Ammon's horn (tissue), 1 donor: ENCODE measurements around the gene ALOX12B.

Experiments used
- DNase-seq: peaks from one replicate; pipeline ENCODE4 v3.0.0-alpha.2; 2016; ENCODE audit warnings: low spot score

The ALOX12B gene

DNA sequence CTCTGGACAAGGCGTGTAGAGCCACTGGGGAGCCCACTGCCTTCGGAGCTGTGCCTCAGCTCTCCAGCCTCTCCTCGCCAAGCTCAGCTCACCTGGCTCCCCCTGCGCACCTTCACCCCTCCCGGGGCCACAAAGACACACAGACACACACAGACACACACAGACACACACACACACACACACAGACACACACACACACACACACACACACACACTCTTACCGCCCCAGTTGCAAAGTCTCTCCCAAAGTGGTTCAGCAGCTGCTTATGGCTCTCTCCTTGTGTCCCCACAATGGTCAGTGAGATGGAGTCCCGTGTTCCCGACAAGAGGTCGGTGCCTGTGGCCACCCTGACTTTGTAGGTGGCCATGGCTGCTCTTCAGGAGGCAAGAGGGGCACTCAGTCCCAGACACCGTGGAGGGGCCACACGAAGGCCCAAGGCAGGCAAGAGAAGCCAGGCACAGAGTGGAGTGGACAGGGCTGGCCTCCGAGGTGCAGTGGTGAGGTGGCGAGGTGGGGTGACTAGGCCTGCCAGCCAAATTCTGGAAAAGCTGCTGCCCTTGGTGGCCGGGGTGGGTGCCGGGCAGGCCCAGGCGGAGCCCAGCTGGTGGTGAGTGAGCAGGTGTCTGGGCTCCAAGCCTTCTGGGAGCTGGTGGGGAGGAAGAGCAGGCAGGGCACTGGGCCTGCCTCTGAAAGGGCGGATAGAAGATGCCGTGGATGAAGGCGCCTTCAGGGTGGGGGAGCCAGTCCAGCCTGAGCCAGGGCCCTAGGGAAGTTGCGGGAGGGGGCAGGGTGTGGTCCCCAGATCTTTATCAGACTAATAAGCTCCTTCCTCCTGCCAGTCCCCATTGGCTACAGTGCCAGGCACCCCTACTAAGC, at the start of gene ALOX12B:
Gene ALOX12B (minus strand): TSS at position 642 of the 877 bp plus-strand sequence. CDS start 274 bp downstream, at position 368.
- no peak for DNase-seq

DNA sequence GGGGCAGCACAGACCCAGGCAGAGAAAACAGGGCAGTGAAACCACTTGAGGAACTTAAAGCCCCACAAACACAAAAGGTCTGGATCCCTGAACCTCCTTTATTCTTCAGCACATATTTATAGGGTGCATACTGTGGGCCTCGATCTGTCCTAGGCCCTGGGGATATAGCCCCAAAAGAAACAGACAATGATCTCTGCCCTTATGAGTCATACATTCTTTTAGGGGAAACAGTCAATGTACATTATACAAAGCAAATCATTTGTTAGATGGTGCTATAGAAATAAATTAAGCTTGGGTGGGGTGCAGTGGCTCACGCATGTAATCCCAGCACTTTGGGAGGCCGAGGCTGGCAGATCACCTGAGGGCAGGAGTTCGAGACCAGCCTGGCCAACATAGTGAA, 46.4 kb upstream of the ALOX12B start:
- DNase-seq, result no peak

DNA sequence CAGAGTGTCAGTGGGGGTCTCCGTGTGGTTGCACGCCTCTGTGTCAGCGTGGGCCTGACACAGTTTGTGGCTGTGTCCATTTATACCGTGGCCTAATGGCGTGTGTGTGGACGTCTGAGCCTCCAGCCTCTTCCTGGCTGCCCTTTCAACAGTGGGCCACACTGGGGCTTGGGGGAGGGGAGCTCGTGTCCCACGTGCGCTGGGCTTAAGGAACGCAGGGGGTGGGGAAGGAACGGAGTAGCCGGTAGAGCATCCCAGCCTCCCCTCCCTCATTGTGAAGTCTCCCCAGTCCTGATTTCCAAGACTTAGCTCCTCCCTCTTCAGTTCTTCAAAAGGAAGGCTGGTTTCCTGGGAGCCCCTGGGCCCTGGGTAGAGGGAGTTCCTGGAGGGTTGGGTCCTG, 45.9 kb upstream of the ALOX12B start:
- DNase-seq, result no peak

DNA sequence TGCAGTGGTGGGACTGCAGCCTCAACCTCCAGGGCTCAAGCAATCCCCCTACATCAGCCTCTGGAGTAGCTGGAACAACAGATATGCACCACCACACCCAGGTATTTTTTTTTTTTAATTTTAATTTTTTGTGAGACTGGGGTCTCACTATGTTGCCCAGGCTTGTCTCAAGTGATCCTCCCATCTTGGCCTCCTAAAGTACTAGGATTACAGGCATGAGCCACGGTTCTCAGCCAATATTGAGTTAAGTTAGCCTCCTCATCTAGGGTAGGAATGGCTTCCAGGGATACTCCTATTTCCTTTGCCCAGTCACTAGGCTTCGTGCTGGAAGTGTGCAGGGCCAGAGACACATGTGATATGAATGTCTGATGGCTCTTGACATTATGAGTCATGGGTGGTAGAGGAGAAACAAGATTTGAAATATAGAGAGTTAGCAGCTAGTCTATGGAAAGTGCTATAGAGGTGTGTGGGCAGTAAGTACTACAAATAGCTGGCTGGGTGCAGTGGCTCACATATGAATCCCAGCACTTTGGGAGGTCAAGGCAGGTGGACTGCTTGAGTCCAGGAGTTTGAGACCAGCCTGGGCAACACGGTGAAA, 44.4 kb upstream of the ALOX12B start:
- DNase-seq, result no peak

DNA sequence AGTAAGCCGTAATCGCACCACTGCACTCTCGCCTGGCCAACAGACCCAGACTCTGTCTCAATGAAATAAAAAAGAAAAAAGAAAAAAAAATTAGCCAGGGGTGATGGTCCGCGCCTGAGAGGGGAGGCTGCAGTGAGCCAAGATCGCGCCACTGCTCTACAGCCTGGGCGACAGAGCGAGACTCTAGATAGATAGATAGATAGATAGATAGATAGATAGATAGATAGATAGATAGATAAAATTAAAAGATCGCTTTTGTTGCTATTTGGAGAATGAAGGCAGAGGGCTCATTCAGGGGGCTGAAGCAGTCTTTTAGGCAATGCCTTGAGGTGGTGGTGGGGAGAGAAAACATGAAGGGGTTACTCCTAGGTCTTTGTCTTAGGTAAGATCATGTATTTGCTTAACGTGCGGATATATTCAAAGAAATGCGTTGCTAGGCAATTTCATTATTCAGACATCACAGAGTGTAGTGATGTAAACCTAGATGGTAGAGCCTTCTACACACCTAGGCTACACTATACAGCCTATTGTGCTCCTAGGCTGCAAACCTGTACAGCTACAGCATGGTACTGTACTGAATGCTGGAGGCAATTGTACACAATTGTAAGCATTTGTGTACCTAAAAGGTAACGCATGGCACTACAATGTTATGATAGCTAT, 40.7 kb upstream of the ALOX12B start:
- DNase-seq, result no peak

DNA sequence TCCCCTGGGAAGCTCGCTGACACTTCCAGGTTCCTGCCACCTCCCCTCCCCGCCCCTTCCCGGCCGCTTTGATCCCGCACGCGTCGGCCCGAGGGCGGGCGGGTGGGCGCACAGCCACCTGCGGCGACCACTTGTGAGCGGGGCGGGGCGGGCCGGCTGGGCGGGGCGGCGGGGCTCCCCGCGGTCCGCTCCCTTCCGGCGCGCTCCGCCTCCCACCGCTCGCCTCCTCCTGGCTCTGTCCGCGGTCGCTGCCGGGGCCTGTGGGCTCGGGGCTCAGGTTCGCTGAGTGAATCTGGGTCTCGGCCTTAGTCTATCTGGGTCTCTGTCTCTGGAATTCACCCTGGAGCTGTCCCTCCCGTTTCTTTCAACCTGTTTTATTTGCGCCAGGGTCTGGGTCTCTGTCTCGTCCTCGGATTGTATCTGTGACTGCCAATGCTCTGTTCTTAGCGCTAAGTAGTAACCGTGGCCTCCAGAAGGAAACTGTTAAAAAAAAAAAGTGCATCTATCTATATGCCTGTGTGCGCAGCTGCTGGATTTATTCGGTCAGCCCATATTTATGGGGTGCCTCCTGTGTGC, 39.1 kb upstream of the ALOX12B start:
- DNase-seq, result peak; percentile 36

DNA sequence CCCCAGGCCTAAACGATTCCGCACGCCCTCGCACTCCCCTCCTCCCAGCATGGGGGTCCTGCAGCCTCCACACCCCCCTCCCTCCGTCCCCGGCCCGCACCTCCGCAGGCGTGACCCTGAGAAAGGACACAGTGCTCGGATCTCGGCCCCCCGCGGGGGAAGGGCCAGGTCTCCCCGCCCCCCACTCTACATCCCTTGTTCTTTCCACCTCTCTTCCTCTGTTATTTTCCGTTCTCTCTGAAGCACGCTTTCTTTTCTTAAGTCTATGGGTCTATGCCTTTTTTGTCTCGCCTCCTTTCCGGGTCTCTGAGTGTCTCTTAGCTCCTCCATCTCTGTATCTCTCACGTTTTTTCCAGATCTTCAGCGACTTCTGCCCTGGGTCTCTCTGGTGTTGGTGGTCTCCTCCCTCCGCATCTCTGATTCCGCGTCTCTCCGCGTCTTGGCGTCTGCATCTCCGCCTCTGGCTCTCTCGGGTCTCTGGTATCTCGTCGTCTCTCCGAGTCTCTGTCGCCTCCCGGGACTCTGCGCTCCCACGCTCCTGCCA, 38.5 kb upstream of the ALOX12B start:
- DNase-seq, result no peak

DNA sequence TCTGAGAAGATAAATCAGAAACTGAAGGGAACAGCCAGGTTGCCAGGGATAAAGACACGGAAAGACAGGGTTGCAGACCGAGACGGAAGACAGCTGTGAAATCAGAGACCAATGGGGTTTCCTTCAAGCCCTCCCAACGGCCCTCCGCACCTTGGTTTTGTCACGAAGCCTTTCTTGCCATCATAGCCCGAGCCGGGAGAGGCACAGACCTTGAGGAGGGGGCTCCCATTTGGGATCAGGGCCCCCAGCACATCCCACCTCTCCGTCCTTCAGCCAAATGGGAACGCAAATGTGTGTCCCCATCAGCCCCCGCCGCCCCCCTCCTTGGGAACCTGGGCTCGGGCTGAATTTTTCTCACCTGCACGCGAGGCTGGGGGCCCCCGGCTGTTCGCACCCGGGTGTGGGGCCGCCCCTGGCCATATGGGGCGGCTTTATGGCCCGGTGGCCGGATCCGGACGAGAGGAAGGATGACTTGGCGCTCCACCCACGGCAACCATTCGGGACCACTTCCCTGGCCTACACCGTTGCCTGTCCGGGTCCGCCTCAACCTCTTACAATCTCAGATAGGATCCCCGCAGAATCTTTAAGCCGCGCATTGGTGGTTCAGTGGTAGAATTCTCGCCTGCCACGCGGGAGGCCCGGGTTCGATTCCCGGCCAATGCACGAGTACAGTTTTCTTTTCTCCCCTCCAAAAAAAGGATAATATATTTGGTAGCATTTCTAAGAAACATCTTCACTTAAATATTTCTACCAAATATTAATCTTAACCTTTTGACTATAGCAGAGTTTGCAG, 37.8 kb upstream of the ALOX12B start:
- DNase-seq, result peak; percentile 75

DNA sequence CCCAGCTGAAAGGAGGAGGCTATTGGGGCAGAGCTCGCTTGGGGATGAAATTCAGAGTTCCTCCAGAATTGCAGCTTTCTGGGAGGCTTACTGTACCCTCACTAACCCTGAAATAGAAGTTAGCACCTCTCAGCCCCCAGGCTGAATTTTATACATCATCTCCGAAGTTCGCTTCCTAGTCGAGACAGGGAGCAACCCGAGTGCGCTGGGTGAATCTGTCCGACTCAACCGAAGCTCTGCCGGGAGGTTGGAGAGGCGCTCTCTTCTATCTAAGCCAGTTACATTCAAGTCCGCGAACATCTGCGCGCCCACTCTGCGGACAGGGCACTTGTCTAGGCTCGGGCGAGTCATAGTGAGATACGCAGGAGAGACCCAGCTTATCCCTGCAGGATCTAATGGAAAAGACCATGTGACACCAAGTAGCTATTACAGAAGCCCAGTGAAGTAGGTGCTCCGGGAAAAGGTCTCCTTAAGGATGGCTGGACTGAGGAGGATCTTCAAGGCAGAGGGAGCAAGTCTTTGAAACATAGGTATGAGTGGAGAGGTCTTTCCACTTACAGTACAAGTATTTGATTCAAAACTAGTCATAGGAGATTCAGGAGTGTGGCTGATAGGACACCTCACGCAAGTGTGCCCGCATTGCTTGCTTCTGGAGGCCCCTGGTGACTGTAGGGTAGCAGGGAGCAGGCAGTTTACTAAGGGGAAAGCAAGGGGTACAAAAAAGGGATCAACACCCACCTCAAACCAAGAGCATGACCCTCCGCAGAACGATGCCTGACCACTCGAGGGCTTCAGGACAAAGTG, 37.0 kb upstream of the ALOX12B start:
- peak; percentile 43 for DNase-seq

DNA sequence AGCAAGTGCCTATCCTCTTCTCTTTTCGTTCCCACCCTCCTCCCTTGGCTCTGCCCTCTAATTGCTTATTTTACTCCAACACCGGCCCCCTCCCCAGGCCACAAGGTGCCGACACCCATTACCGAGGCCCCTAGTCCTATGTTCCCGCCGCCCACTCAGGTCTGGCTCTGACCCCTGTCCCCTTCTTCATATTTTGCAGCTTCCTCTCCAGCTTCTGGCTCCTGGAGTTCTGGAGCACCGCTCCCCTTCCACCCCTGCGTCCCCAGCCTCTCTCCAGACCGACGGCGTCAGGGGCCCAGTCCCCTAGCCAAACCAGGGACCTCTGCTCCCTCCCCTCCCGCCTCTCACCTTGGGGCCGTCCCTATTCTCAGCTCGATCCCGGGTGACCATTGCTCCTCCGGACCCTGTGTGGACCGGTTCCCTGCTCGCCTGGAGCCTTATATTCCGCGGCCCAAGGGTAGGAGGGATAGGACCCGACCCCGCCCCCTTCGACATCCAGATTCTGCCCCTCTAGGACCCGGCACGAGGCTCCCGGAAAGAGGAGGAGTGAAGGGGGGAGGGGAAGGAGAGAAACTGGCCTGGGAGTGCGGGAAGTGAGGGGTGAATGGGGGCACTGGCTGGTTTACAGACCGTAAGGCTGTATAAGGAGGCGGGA, 36.3 kb upstream of the ALOX12B start, which contains the start of gene HES7:
Gene HES7 (minus strand): TSS at position 412 of the 655 bp plus-strand sequence. CDS start 22 bp downstream, at position 390.
- no peak for DNase-seq

DNA sequence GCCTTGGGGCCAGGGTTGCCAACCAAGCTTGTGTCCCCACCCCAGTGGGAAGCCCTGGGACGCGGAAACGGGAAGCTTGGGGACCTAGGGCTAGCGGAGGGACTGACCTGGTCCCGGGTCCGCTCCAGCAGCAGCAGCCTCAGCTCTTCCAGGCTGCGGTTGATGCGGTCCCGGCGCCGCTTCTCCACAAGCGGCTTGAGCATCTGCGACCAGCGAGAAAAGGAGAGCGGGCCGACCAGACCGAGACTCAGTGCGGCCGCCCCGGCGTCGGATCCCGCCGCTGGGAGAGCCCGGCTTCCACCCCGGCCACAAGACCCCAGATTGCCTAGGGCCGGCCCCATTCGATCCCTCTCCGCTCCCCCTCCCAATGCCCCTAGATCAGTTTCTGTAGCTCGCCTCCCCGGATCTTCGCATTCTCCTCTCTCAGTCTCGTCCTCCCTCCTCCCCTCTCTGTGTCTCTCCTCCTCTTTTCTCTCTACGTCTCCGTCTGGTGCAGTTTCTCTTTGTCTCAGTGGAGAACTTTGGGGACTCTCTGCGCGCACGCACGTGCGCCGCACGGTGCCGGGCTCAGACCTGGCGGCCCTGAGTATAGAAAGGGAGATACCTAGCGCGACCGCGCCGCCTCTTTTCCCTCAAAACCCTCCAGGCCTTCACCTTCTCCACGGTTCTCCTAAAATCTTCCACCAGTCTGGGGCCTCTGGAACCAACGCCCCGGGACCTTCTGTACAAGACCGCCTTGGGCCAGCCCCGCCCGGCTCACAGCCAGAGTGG, 35.6 kb upstream of the ALOX12B start:
- no peak for DNase-seq

DNA sequence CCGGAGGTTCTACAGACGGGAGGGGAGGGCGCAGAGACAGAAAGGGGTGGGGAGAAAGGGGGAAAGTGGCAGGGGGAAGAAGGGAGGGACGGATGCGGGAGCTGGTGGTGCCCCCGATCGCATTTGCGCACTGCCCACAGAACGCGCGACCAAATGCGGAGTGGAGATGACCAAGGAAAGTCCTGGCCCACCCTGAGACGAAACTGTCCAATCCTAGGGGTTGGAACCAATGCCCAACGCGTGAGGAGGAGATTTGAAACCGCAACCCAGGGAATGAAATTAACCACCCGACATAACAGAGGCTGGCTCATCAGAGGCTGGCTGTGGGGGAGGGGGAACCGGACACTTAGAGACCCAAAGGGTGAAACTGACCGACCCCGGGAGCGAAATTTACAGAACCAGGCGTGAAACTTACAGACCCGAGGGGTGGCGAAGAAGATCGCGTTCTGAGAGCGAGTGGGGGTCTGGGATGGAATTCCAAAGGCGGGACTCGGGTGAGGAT, 35.0 kb upstream of the ALOX12B start:
- DNase-seq, result no peak

DNA sequence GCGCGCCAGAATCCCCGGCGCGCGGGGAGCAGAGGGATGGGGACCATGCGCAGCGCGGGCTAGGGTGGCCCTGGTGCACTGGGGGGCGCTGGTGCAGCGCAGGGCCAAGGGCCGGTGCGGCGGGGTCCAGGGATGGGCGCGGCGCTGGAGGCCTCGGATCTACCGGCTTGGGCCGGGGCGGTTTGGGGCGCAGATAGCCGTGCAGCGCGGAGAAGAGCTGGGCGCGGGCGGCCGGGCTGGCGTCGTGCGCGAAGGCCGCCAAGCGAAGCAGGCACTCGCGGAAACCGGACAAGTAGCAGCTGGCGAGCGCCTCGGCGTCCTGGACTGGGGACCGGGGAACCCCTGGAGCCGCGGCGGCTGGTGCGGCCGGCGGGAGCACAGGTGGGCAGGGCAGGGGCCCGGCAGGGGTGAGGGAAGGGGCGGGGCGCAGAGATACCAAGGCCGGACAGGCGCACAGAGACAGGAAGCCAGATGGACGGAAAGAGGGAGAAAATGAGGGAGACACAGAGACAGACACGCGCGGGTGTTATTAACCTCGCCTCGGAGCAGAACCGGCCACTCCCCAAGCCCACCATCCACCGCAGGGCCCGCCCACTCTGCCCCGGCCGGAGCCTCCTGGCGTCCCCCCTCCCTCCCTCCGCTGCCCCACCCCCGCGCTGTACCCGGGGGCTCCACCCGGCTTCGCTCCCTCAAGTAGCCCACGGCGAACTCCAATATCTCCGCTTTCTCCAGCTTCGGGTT, 34.3 kb upstream of the ALOX12B start:
- DNase-seq, result peak; percentile 77

DNA sequence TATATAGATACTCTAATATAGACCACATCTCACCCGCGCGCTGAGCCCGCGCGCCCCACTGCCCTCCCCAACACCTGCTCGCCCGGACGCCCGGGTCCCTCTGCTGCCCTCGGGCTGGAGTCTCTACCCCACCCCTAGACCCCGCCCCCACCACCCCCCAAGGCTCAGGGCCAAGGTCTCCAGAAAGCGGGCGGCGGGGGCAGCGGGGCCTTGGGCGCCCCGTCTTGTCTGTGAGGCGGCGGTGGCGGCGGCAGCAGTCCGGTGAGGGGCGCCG, 33.8 kb upstream of the ALOX12B start:
- DNase-seq, result no peak

DNA sequence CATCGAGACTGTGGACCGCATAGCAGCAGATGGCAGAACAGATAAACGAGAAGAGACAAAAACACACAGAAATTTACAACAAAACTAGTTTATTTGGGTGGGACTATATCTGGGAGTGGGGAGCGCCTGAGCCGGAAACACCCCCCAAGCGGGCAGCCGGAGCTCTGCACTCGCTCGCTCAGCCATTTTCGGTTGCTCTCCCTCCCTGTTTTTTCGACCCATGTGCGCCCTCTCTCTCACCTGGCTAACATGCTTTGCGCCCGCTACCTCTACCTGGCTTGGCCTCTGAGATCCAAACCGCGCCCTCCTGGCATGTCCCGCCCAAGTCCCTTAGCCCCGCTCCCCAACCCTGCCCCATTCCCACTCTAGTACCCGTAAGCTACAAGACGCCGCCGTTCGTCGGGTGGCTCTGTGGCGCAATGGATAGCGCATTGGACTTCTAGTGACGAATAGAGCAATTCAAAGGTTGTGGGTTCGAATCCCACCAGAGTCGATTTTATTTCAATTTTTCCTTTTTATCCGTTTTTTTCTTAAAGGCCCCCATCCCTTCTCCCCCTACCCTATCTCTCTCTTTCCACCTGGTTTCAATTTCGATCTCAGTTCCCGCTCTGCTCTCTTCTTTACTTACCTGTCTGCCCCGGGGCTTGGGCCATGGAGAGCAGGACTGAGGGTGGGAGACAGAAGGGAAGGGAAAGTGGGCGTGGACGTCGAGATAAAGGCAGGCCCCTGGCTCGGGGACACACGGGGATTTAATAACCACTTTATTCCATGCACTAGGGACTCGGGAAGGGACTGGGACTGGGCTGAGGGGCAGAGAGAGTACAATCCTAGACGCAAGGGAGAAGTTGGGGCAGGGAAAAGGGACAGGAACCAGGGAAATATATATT, 33.2 kb upstream of the ALOX12B start:
- DNase-seq, result peak; percentile 63

DNA sequence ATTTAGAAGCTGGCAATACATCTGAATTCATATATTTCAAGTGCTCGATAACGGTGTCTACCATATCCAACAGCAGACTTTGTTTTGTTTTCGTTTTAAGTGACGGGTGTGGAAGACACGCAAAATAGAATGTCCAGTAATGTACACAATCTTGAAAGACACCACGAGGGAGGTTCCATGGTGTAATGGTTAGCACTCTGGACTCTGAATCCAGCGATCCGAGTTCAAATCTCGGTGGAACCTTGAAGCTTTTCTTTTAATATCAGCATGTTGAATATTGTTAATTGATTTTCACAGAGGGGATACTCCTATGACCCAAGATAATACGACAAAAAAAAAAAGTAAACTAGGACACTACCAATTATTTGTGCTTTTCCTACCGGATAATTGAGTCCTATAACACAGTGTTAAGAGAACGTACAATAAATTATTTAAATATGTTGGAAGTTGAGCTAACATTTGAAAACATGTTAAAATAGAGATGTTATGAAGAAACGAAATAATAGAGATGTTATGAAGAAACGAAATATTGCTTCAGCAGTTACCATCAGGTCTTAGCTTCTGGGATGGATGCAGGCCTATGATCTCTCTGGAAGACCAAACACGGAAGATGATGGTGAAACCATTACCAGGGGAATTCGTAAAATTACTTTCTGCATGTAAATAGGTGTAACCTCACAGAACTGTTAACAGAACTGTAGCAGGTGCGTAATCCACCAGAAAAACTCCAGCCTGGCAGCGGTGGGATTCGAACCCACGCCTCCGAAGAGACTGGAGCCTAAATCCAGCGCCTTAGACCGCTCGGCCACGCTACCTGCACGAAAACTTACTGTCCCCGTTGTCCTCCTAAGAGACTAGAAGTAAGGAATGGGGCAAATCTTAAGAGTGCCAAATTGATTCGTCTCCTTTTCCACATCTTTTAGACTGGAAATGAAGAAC, 32.3 kb upstream of the ALOX12B start:
- DNase-seq, result peak; percentile 87
